GM23338 (cell line): ENCODE results near the gene KCTD4. TPM values are rescaled to one million over a fixed set of nuclear protein-coding genes. Genes with fewer than 3 reads are reported as not detected.

Experiments used
- ATAC-seq: fragments of 200-7000 bp; cut with Tn5 transposase; 3 replicates; pipeline ENCODE4 v1.9.1; 2020
- DNase-seq: peaks from one replicate; pipeline ENCODE4 v3.0.0-alpha.2; 2015; ENCODE audit warnings: low spot score
- H2AFZ ChIP-seq: fragments of 200-600 bp; sonication (generic); 2 replicates; pipeline ENCODE4 v1.8.0; 2016; ENCODE audit warnings: antibody characterized with exemption, mild to moderate bottlenecking, moderate library complexity
- H3F3A ChIP-seq: fragments of 200-600 bp; sonication (generic); replicated peaks from 2 replicates; pipeline ENCODE4 v1.8.0; 2017; ENCODE audit warnings: antibody characterized with exemption, mixed run types, low read depth
- H3K27ac ChIP-seq: fragments of 200-600 bp; sonication (generic); 2 replicates; pipeline ENCODE4 v1.6.1; 2016; ENCODE audit warnings: low read depth
- H3K27me3 ChIP-seq: fragments of 200-600 bp; sonication (generic); 2 replicates; pipeline ENCODE4 v1.8.0; 2016; ENCODE audit warnings: mild to moderate bottlenecking, mixed run types, moderate library complexity; ENCODE audit not compliant: insufficient read depth
- H3K36me3 ChIP-seq: fragments of 200-600 bp; sonication (generic); 2 replicates; pipeline ENCODE4 v1.8.0; 2016; ENCODE audit warnings: mild to moderate bottlenecking; ENCODE audit not compliant: insufficient read depth
- H3K4me1 ChIP-seq: fragments of 200-600 bp; sonication (generic); 2 replicates; pipeline ENCODE4 v1.8.0; 2016; ENCODE audit warnings: mild to moderate bottlenecking, moderate library complexity; ENCODE audit not compliant: insufficient read depth
- H3K4me2 ChIP-seq: fragments of 200-600 bp; sonication (generic); 2 replicates; pipeline ENCODE4 v1.7.1; 2017; ENCODE audit warnings: mixed run types
- H3K4me3 ChIP-seq: fragments of 200-600 bp; sonication (generic); 2 replicates; pipeline ENCODE4 v1.6.1; 2016; ENCODE audit warnings: mixed run types
- H3K79me2 ChIP-seq: fragments of 200-600 bp; sonication (generic); replicated peaks from 2 replicates; pipeline ENCODE4 v1.8.0; 2017; ENCODE audit warnings: mild to moderate bottlenecking; ENCODE audit not compliant: insufficient read depth
- H3K9me2 ChIP-seq: fragments of 200-600 bp; sonication (generic); 2 replicates; pipeline ENCODE4 v1.8.0; 2017; ENCODE audit not compliant: insufficient read depth
- H4K20me1 ChIP-seq: fragments of 200-600 bp; sonication (generic); replicated peaks from 2 replicates; pipeline ENCODE4 v1.8.0; 2017; ENCODE audit warnings: mild to moderate bottlenecking; ENCODE audit not compliant: insufficient read depth
- H3K27ac Mint-ChIP-seq: 2 replicates; pipeline ENCODE4 v1.8.0; 2020; ENCODE audit warnings: inconsistent platforms, mild to moderate bottlenecking, moderate library complexity, mixed read lengths
- H3K27me3 Mint-ChIP-seq: 3 replicates; pipeline ENCODE4 v1.8.0; 2022; ENCODE audit warnings: low read depth, mild to moderate bottlenecking, moderate library complexity, mixed read lengths, inconsistent platforms; ENCODE audit not compliant: insufficient read depth, poor library complexity
- H3K36me3 Mint-ChIP-seq: 3 replicates; pipeline ENCODE4 v1.8.0; 2021; ENCODE audit warnings: low read depth, mild to moderate bottlenecking, inconsistent platforms, moderate library complexity, mixed read lengths
- H3K4me1 Mint-ChIP-seq: 3 replicates; pipeline ENCODE4 v1.8.0; 2020; ENCODE audit warnings: mild to moderate bottlenecking, inconsistent platforms, mixed read lengths
- H3K4me3 Mint-ChIP-seq: 3 replicates; pipeline ENCODE4 v1.8.0; 2021; ENCODE audit warnings: moderate library complexity, mild to moderate bottlenecking, inconsistent platforms, mixed read lengths
- H3K9me3 Mint-ChIP-seq: 3 replicates; pipeline ENCODE4 v1.8.0; 2020; ENCODE audit warnings: moderate library complexity, mild to moderate bottlenecking, inconsistent platforms, mixed read lengths
- CTCF ChIP-seq, 2 experiments: fragments of 200-600 bp in 1 of 2; sonication (generic) in 1 of 2; conservative IDR thresholded peaks; 2 replicates each; pipeline versions ENCODE4 v1.5.1 to v1.6.1; 2016 to 2017; ENCODE audit warnings: antibody characterized with exemption in 2 of 2, low read depth in 2 of 2, mild to moderate bottlenecking in 2 of 2, moderate library complexity in 1 of 2
- EZH2 ChIP-seq: fragments of 200-600 bp; sonication (generic); IDR thresholded peaks from one replicate; pipeline ENCODE4 v1.8.0; 2017; ENCODE audit warnings: antibody characterized with exemption, mild to moderate bottlenecking, low read depth; ENCODE audit not compliant: unreplicated experiment
- EZH2phosphoT487 ChIP-seq: fragments of 200-600 bp; sonication (generic); IDR thresholded peaks from one replicate; pipeline ENCODE4 v1.8.1; 2018; ENCODE audit warnings: antibody characterized with exemption; ENCODE audit not compliant: unreplicated experiment
- NANOG ChIP-seq: IDR thresholded peaks from 2 replicates; pipeline ENCODE4 v1.6.1; 2016; ENCODE audit warnings: antibody characterized with exemption, borderline replicate concordance
- REST ChIP-seq: IDR thresholded peaks from one replicate; pipeline ENCODE4 v1.6.1; 2018; ENCODE audit warnings: antibody characterized with exemption; ENCODE audit not compliant: unreplicated experiment
- STAT1 ChIP-seq: IDR thresholded peaks from one replicate; pipeline ENCODE4 v1.6.1; 2016; ENCODE audit warnings: antibody characterized with exemption; ENCODE audit not compliant: unreplicated experiment
- ZNF114 ChIP-seq: fragments of 250-450 bp; sonication (Bioruptor Pico); IDR thresholded peaks from 2 replicates; pipeline ENCODE4 v1.5.0; 2020; ENCODE audit warnings: mild to moderate bottlenecking, moderate library complexity
- ZNF331 ChIP-seq: fragments of 250-450 bp; sonication (Bioruptor Pico); IDR thresholded peaks from 2 replicates; pipeline ENCODE4 v1.5.0; 2020; ENCODE audit warnings: low read depth, mild to moderate bottlenecking, moderate library complexity
- ZNF462 ChIP-seq: fragments of 250-450 bp; sonication (Bioruptor Pico); IDR thresholded peaks from 2 replicates; pipeline ENCODE4 v1.5.0; 2020; ENCODE audit warnings: mild to moderate bottlenecking, moderate library complexity
- polyA plus RNA-seq: library from polyadenylated mRNA; unstranded; fragments of >200 nt; fragmentation: Nextera tagmentation; extraction: Ambion mirVana; gene quantifications from 2 replicates; pipeline ENCODE4 v1.2.1, GENCODE V29; 2016
- total RNA-seq: library from RNA; depleted of rRNA; stranded (reverse); fragments of >200 nt; shearing (Covaris generic); gene quantifications from 2 replicates; pipeline ENCODE4 v1.2.3, GENCODE V29; 2014

The KCTD4 gene
- total and polyA plus RNA-seq, 2 experiments from 2014 or later = 0.24 TPM; not detected in 1

- Histone ChIP-seq H3K27ac (no peak overlapping the region), H3K27me3 (no peaks in the 10 kb centered on the region), H3K4me1 (peaks cover 18% of the 10 kb centered on the region), H4K20me1 (no peaks in the 10 kb centered on the region; the same call in 1 of the 2 replicates), H3K4me2 (no peak overlapping the region), H3K4me3 (no peak overlapping the region), H3K79me2 (no peaks in the 10 kb centered on the region), H3F3A (no peaks in the 10 kb centered on the region), H3K36me3 (no peaks in the 10 kb centered on the region), H3K9me2 (no peaks in the 10 kb centered on the region), H2AFZ (no peak overlapping the region)
- no peak overlapping the region for H3K4me3 Mint-ChIP-seq
- H3K9me3 Mint-ChIP-seq = no peaks in the 10 kb centered on the region
- ATAC-seq = no peak
- H3K36me3 Mint-ChIP-seq = no peaks in the 10 kb centered on the region; the same call in 2 of the 3 replicates
- no peak for TF ChIP-seq EZH2
- no peak for TF ChIP-seq STAT1
- no peak for TF ChIP-seq NANOG
- TF ChIP-seq REST = no peak
- TF ChIP-seq ZNF331 (CRISPR knock-in tag) = no peak
- no peak for TF ChIP-seq EZH2phosphoT487
- TF ChIP-seq ZNF114 (CRISPR knock-in tag) = no peak
- TF ChIP-seq ZNF462 (CRISPR knock-in tag) = no peak
- TF ChIP-seq CTCF (conservative IDR thresholded peaks at IDR 0.05; ENCODE audit: low read depth in 2 of 2) = no peak
- H3K4me1 Mint-ChIP-seq = peaks cover 34% of the 10 kb centered on the region
- no peak overlapping the region; the same call in 1 of the 2 replicates for H3K27ac Mint-ChIP-seq
- peaks cover 2% of the 10 kb centered on the region for H3K27me3 Mint-ChIP-seq
- DNase-seq = no peak
Measured at GRCh38 chr13:45220403-45220802, 19.6 kb upstream of the KCTD4 start.
